ENCODE data around the gene PPARA. TPM values are rescaled to one million over a fixed set of nuclear protein-coding genes. Genes with fewer than 3 reads are reported as not detected.

Gene PPARA
- polyA plus RNA-seq, 4 donors, result 10.0 to 30.0 (median 24.5) TPM

DNA sequence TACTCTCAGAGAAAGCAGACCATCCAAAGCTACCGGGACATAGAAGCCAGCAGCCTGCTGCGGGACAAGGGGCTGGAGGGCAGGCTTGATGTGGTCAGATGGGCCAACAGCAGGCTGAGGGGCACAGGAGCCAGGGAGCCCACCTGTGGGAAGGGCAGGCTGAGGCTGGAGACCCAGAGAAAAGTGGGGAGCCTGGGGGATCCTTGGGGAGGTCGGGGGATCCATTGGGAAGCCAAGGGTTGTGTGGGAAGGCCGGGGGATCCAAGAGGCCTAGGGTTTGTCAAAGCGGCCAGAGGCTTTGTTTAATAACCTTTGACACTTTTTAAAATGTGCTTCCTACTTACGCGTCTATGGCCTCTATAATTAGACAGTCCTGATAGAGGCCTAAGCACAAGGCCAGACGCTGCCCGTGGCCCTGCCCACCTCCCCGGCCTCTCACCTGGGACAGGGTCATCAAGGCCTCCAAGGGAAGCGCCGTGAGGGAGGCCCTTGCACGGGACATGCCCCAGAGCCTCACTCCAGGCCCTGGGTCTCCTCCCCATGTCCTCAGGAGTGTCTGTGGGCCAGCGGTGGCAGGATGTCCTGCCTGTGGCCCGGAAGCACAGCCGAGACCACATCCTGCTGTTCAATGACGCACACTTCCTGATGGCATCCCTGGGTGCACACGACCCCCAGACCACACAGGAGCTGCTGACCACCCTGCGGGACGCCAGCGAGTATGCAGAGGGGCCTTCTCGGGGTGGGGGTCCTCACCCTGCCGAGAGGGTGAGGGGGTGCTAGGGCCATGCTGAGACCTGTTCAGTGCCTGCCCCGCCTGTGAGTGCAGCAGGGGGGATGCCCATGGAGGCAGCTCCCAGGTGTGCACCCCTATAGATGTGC lies 137.8 kb downstream of the PPARA start:
- DNase-seq (ENCODE audit: low read depth in 4 of 4, low spot score in 3 of 4), result no peak

DNA sequence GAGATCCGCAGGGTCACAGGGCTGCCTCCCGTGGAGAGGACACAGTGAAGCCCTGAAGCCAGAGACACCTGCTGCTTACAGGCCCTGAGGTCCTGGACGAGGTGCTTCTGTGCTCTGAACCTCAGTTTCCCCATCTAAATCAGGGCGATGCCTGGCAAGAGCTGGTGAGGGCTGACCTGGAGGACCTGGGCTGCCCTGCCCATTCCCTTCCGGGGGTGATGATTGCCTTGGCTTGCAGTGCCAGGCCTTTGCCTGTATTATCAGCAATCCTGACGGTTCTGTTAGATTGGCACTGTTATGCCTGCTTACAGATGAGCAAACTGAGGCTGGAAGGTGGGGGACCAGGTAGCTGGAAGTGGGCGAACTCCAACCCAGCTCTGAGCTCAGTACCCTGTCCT lies 138.5 kb downstream of the PPARA start:
- no peak for DNase-seq (ENCODE audit: low read depth in 4 of 4, low spot score in 3 of 4)

DNA sequence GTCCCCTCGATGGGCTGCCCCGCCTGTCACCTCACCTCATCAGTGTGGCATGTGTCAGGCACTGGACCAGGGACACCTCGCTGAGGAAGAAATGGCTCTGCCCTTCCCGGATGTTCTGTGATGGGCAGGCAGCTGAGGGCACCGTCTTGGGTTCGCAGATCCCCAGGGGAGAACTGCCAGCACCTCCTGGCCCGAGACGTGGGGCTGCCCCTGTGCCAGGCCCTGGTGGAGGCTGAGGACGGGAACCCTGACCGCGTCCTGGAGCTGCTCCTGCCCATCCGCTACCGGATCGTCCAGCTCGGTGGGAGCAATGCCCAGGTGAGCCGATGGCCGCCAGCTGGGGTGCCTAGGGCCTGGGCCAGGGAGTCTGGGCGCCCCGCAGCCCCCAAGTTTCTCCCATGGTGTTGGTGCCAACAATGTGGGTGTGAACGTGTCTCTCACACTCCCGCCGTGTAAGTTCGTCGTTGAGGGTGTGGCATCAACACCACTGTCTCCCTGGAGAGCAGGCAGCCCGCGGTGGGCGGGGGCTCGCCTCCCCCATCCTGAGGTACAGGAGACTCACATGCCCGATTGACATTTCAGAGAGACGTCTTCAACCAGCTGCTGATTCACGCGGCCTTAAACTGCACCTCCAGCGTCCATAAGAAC lies 139.0 kb downstream of the PPARA start:
- DNase-seq (ENCODE audit: low read depth in 4 of 4, low spot score in 3 of 4), result no peak

- DNase-seq (ENCODE audit: low read depth in 4 of 4, low spot score in 3 of 4), result no peak
Measured at GRCh38 chr22:46290121-46290842, 140.0 kb downstream of the PPARA start.

DNA sequence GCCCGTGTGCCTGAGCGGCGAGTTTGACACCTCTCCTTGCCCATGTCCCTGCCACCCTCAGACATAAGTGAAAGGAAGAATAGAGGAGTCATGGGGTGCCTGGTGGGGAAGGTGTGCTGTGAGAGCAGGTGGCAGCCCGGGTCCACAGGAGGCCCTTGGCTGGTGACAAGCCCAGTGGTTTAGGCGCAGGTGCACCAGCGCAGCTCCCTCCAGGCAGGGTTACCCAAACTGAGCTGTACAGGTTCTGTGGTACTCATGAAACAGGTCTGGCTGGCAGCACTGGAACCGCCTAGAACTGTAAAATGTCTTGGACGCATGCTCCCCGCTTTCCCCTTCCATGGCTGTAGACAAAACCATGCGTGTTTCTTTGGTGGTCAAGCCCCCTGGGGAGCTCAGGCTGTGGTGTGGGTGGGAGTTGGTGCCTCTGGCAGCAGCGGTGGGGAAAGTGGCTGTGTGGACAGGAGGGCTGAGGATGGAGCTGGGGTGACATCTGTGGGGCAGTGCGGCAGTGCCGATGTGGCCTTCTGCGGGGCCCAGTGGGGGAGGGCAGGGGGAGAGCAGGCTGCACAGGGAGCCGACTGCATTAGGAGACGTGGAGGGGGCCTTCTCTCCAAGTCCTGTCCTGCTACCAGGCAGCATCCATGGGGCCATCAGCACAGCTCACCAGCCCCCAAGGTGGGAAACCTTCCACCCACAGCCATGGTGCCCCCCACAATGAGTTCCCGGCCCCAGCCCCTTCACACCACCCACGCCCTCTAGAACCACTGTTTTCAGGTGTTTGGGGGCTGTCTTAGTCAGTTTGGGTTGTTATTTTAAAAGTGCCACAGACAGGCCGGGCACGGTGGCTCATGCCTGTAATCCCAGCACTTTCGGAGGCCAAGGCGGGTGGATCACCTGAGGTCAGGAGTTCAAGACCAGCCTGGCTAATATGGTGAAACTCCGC lies 140.8 kb downstream of the PPARA start:
- DNase-seq (ENCODE audit: low read depth in 4 of 4, low spot score in 3 of 4), result no peak

- no peak for DNase-seq (ENCODE audit: low read depth in 4 of 4, low spot score in 3 of 4)
Measured at GRCh38 chr22:46292173-46292572, 141.8 kb downstream of the PPARA start.

DNA sequence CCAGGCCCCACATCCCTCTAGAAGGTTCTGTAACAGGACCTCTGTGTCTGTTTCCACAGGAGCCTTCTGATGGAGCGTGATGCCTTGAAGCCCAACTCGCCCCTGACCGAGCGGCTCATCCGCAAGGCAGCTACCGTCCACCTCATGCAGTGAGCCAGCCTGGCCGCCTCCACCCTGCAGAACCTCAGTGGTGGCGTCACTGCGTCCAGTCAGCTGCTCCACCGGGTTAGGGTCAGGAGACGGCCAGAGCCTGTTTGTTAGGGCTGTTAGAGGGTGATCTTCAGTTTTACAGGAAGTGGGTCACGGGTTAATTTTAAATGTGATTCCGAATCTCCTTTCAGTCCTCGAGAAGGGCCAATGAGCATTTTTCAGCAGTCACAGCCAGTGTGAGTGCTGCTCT lies 142.4 kb downstream of the PPARA start:
- DNase-seq (ENCODE audit: low read depth in 4 of 4, low spot score in 3 of 4), result no peak

Other genes with a start within 250 kb of the PPARA start
- 10 to 100 TPM in 2 of 4 donors, 1 to 10 TPM in 1, under 1 TPM in 1; 0.19 to 16.6 (median 10.3) TPM for gene WNT7B, start 173.4 kb upstream of the PPARA start, polyA plus RNA-seq (ENCODE audit: insufficient read length in 4 of 4)
- 10 to 100 TPM; 11.3 to 16.9 (median 14.2) TPM for gene CDPF1, start 99.8 kb downstream of the PPARA start, polyA plus RNA-seq (ENCODE audit: insufficient read length in 4 of 4)
- under 1 TPM; 0.20 to 0.52 (median 0.35) TPM for gene PKDREJ, start 112.8 kb downstream of the PPARA start, polyA plus RNA-seq (ENCODE audit: insufficient read length in 4 of 4)
- 10 to 100 TPM; 26.1 to 62.7 (median 47.4) TPM for gene TTC38, start 117.5 kb downstream of the PPARA start, polyA plus RNA-seq (ENCODE audit: insufficient read length in 4 of 4)
- gene GTSE1, start 146.3 kb downstream of the PPARA start, polyA plus RNA-seq (ENCODE audit: insufficient read length in 4 of 4), result 10 to 100 TPM; 13.3 to 20.0 (median 15.6) TPM
- 10 to 100 TPM; 30.3 to 64.4 (median 53.3) TPM for gene TRMU, start 185.2 kb downstream of the PPARA start, polyA plus RNA-seq (ENCODE audit: insufficient read length in 4 of 4)

Data from left renal pelvis (tissue), 4 donors.